HepG2 (cell line): ENCODE results near the gene ADH5. TPM values are rescaled to one million over a fixed set of nuclear protein-coding genes. Genes with fewer than 3 reads are reported as not detected.
A peak's percentile ranks its signal among the peaks of the same experiment; 100 is the strongest.

Experiments
- ATF3 ChIP-seq: sonication (generic); formaldehyde crosslinking; IDR thresholded peaks from 2 replicates; pipeline ENCODE4 v1.4.0; 2020; ENCODE audit warnings: missing genetic modification reagents
- CENPT ChIP-seq: sonication (generic); formaldehyde crosslinking; IDR thresholded peaks from 2 replicates; pipeline ENCODE4 v1.8.0; 2022; ENCODE audit warnings: low read depth, mild to moderate bottlenecking, moderate library complexity, missing genetic modification reagents
- CREB1 ChIP-seq, 2 experiments: fragments of 450-650 bp in 1 of 2; IDR thresholded peaks; 2 replicates each; pipeline ENCODE4 v1.6.1; 2016 to 2017; ENCODE audit warnings: control low read depth in 1 of 2, mild to moderate bottlenecking in 1 of 2, missing compliant biosample characterization in 1 of 2, missing genetic modification characterization in 1 of 2
- CREB3 ChIP-seq: sonication (generic); formaldehyde crosslinking; IDR thresholded peaks from 2 replicates; pipeline ENCODE4 v1.5.0; 2020; ENCODE audit warnings: missing genetic modification reagents
- HES4 ChIP-seq: sonication (generic); formaldehyde crosslinking; IDR thresholded peaks from 2 replicates; pipeline ENCODE4 v1.9.0; 2021; ENCODE audit warnings: mild to moderate bottlenecking, missing genetic modification reagents, borderline replicate concordance
- JARID2 ChIP-seq: sonication (generic); formaldehyde crosslinking; IDR thresholded peaks from 2 replicates; pipeline ENCODE4 v1.8.1; 2023; ENCODE audit warnings: missing genetic modification reagents, inconsistent platforms; ENCODE audit not compliant: insufficient replicate concordance
- MAZ ChIP-seq, 2 experiments: sonication (generic) in 1 of 2; formaldehyde crosslinking in 1 of 2; IDR thresholded peaks; 2 replicates each; pipeline versions ENCODE4 v1.5.0 to v1.6.1; 2012 to 2020; ENCODE audit warnings: low read depth in 2 of 2, mild to moderate bottlenecking in 2 of 2, borderline replicate concordance in 1 of 2, improper control_type of control experiment in 1 of 2, low read length in 1 of 2, missing genetic modification reagents in 1 of 2, moderate library complexity in 1 of 2
- NCOA1 ChIP-seq: sonication (generic); formaldehyde crosslinking; IDR thresholded peaks from 2 replicates; pipeline ENCODE4 v1.9.0; 2021; ENCODE audit warnings: missing genetic modification reagents
- PAX8 ChIP-seq: sonication (generic); formaldehyde crosslinking; IDR thresholded peaks from 2 replicates; pipeline ENCODE4 v1.8.0; 2022; ENCODE audit warnings: mild to moderate bottlenecking, missing genetic modification reagents, borderline replicate concordance
- SKIL ChIP-seq: sonication (generic); formaldehyde crosslinking; IDR thresholded peaks from 2 replicates; pipeline ENCODE4 v1.8.0; 2022; ENCODE audit warnings: missing genetic modification reagents, mild to moderate bottlenecking, moderate library complexity, borderline replicate concordance
- TBL1XR1 ChIP-seq: fragments of 150-350 bp; IDR thresholded peaks from 2 replicates; pipeline ENCODE4 v1.6.1; 2014; ENCODE audit warnings: borderline replicate concordance, low read length; ENCODE audit not compliant: partially characterized antibody
- TIGD3 ChIP-seq: sonication (generic); formaldehyde crosslinking; IDR thresholded peaks from 2 replicates; pipeline ENCODE4 v1.5.1; 2020; ENCODE audit warnings: mild to moderate bottlenecking, missing genetic modification reagents, borderline replicate concordance
- ZBTB38 ChIP-seq: sonication (generic); formaldehyde crosslinking; IDR thresholded peaks from 2 replicates; pipeline ENCODE4 v1.5.1; 2020; ENCODE audit warnings: mild to moderate bottlenecking, missing genetic modification reagents
- ZNF180 ChIP-seq: sonication (generic); formaldehyde crosslinking; IDR thresholded peaks from 2 replicates; pipeline ENCODE4 v1.4.0; 2020; ENCODE audit warnings: low read depth, missing genetic modification reagents, borderline replicate concordance
- ZNF253 ChIP-seq: sonication (generic); formaldehyde crosslinking; IDR thresholded peaks from 2 replicates; pipeline ENCODE4 v1.8.0; 2022; ENCODE audit warnings: mild to moderate bottlenecking, missing genetic modification reagents, borderline replicate concordance
- ZNF34 ChIP-seq: sonication (generic); formaldehyde crosslinking; IDR thresholded peaks from 2 replicates; pipeline ENCODE4 v1.4.0; 2020; ENCODE audit warnings: mild to moderate bottlenecking, missing genetic modification reagents, borderline replicate concordance
- ZNF704 ChIP-seq: sonication (generic); formaldehyde crosslinking; IDR thresholded peaks from 2 replicates; pipeline ENCODE4 v1.8.1; 2023; ENCODE audit warnings: mild to moderate bottlenecking, inconsistent platforms, moderate library complexity, missing genetic modification reagents, borderline replicate concordance
- ZSCAN21 ChIP-seq: sonication (generic); formaldehyde crosslinking; IDR thresholded peaks from 2 replicates; pipeline ENCODE4 v1.8.0; 2022; ENCODE audit warnings: mild to moderate bottlenecking, missing genetic modification reagents, moderate library complexity, borderline replicate concordance
- ZSCAN31 ChIP-seq: sonication (generic); formaldehyde crosslinking; IDR thresholded peaks from 2 replicates; pipeline ENCODE4 v1.5.0; 2020; ENCODE audit warnings: low read depth, mild to moderate bottlenecking, missing genetic modification reagents
- polyA plus RNA-seq, 8 experiments: library from polyadenylated mRNA; depleted of rRNA in 3 of 8; stranded (reverse) in 7 of 8; unstranded in 1 of 8; fragments of >200 nt; fragmentation: Illumina TruSeq in 4 of 8; extraction: Trizol in 4 of 8; gene quantifications; 2 replicates each; pipeline versions ENCODE4 v1.2.1 to v1.2.3, GENCODE V29; 2011 to 2016; ENCODE audit warnings: low read depth in 4 of 8, missing spikeins in 1 of 8, mixed read lengths in 1 of 8; ENCODE audit not compliant: insufficient read depth in 1 of 8
- total RNA-seq, 5 experiments: library from RNA; depleted of rRNA; stranded (reverse); fragments of >200 nt; fragmentation: Illumina TruSeq; extraction: Trizol; gene quantifications; 2 replicates each; pipeline ENCODE4 v1.2.3, GENCODE V29; 2016; ENCODE audit warnings: low read depth in 1 of 5

Gene ADH5
- total and polyA plus RNA-seq, 2 of the 13 experiments (the other 11 are each of a cell fraction or from before 2014, with no cell fraction given), result 349 to 512 TPM

GRCh38 chr4:99088481-99089365 is at the start of gene ADH5 (continued):
- no peak; the same call in 1 of the 2 replicates for TF ChIP-seq ZNF34 (CRISPR knock-in tag)
- TF ChIP-seq JARID2 (CRISPR knock-in tag), result no peak
- no peak; the same call in 1 of the 2 replicates for TF ChIP-seq TIGD3 (CRISPR knock-in tag)
- 0 out of 2 replicates have a peak, but pooled peaks have one; percentile 30 for TF ChIP-seq ZBTB38 (CRISPR knock-in tag)
- TF ChIP-seq ZSCAN31 (CRISPR knock-in tag), result peak; percentile 82
- 0 out of 2 replicates have a peak, but pooled peaks have one; percentile 55 for TF ChIP-seq CREB3 (CRISPR knock-in tag)
- TF ChIP-seq NCOA1 (CRISPR knock-in tag), result 0 out of 2 replicates have a peak, but pooled peaks have one; percentile 5
- TF ChIP-seq ZSCAN21 (CRISPR knock-in tag), result peak; percentile 84; the same call in 1 of the 2 replicates
- no peak for TF ChIP-seq ZNF253 (CRISPR knock-in tag)
- no peak for TF ChIP-seq TBL1XR1
- 0 out of 2 replicates have a peak, but pooled peaks have one; percentile 25 for TF ChIP-seq HES4 (CRISPR knock-in tag)
- TF ChIP-seq CENPT (CRISPR knock-in tag), result no peak
- no peak for TF ChIP-seq CREB1 (IDR thresholded peaks at IDR 0.05)
- no peak for TF ChIP-seq CREB1 (CRISPR knock-in tag; IDR thresholded peaks at IDR 0.05)
- 0 out of 2 replicates have a peak, but pooled peaks have one; percentile 16 for TF ChIP-seq ZNF704
- no peak for TF ChIP-seq ZNF180
- peak; percentile 75; the same call in 1 of the 2 replicates for TF ChIP-seq PAX8 (CRISPR knock-in tag)
- no peak for TF ChIP-seq ATF3 (CRISPR knock-in tag)
- TF ChIP-seq SKIL (CRISPR knock-in tag), result no peak
- TF ChIP-seq MAZ (IDR thresholded peaks at IDR 0.05; ENCODE audit: borderline replicate concordance, low read depth, low read length), result no peak; the same call in 1 of the 2 replicates
- TF ChIP-seq MAZ (CRISPR knock-in tag; IDR thresholded peaks at IDR 0.05; ENCODE audit: low read depth), result peak; percentile 71; the same call in 1 of the 2 replicates
